ENCODE results near the gene GARIN5B.

GRCh38 chr19:55410168-55410567 lies 47.1 kb upstream of the GARIN5B start:
- no peak for TF ChIP-seq CEBPB (IDR thresholded peaks at IDR 0.05; ENCODE audit: low read depth, low read length)
- no peak for TF ChIP-seq USF2 (IDR thresholded peaks at IDR 0.05; ENCODE audit: low read depth, low read length)
- TF ChIP-seq CTCF (conservative IDR thresholded peaks at IDR 0.05; ENCODE audit: low read depth, low read length): no peak
